ENCODE measurements around the gene KIF15.
A peak's percentile ranks its signal among the peaks of the same experiment; 100 is the strongest.
"Not testable (repeated sequence)": the region's sequence is repeated elsewhere in the genome, so short reads cannot be mapped to it uniquely, and the experiment has no call there.

The KIF15 gene

GRCh38 chr3:44831232-44831631 is 69.6 kb downstream of the KIF15 start:
- DNase-seq, result no peak

GRCh38 chr3:44832032-44832431 is 70.4 kb downstream of the KIF15 start:
- no peak for DNase-seq

DNA sequence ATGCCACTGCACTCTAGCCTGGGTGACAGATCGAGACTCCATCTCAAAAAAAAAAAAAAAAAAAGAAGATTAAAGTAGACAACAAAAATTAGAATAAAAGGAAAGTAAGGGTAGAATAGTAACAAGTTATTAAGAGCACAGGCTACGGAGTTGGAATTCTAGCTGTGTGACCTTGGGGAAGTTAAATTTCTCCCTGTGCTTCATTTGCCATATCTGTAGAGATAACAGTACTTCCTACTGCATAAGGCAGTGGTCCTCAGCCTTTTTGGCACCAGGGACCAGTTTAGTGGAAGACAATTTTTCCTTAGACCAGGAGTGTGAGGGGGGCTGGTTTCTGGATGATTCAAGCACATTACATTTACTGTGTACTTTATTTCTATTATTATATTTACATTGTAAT is 71.4 kb downstream of the KIF15 start:
- DNase-seq, result no peak

DNA sequence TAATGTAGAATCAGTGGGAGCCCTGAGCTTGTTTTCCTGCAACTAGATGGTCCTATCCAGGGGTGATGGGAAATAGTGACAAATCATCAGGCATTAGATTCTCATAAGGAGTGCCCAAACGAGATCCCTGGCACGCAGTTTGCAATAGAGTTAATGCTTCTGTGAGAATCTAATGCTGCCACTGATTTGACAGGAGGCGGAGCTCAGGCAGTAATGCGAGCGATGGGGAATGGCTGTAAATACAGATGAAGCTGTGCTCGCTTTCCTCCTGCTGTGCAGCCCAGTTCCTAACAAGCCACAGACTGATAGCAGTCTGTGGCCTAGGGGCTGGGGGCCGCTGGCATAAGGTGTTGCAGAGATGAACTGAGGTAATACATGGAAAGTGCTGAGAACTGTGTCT is 71.8 kb downstream of the KIF15 start:
- DNase-seq, result no peak

DNA sequence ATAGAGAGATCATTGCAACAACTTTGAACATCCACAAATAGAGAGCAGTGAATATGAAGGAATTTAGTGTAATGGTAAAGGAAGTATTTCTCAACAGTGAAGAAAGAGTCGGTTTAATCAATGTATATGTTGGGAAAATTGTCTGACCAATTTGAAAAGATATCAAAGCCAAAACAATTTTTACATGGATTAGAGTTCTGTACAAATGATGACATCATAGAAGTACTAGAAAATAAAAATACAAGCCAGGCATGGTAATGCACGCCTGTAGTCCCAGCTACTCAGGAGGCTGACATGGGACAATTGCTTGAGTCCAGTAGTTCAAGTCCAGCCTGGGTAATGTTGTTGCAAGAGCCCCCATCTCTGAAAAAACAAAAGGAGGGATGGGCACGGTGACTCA is 74.1 kb downstream of the KIF15 start:
- DNase-seq, result no peak

DNA sequence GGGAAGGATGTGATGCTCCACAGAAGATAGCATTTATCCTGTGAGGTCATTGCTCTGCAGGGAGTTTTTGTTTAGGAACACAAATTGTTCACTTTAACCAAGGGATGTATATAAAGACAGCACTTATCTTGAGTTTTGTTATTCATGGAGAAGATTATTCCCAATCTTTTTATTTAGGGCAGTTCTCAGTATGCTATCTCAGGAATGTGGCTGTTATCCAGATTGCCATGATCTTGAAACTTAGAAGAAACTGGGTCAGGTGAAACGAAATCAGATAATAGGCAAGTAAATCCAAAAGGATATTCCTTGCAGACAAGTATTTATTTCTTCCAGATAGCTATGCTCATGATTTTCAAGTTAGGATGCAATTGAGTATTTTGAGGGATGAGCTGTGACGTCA is 80.8 kb downstream of the KIF15 start:
- DNase-seq, result no peak

GRCh38 chr3:44845528-44846520 is 84.2 kb downstream of the KIF15 start:
- DNase-seq, result no peak

- DNase-seq, result no peak
These were observed 87.0 kb downstream of the KIF15 start for GRCh38 chr3:44848634-44849033.

GRCh38 chr3:44856663-44857062 is 95.1 kb downstream of the KIF15 start:
- not testable (repeated sequence) for DNase-seq

DNA sequence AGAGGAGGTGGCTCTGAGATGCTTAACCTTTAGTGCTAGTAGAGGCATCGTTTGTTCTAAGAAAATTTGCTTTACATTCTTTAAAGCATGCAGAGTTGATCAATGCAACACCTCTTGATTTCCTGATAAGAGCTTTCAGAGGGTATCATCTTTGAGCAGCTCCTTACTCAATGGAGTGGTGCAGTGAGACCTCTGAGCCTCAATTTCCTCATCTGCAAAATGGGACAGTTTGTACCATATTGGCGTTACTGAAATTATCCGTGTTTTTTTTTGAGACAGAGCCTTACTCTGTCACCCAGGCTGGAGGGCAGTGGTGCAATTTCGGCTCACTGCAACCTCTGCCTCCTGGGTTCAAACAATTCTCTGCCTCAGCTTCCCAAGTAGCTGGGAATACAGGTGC is 98.5 kb downstream of the KIF15 start:
- no peak for DNase-seq

- DNase-seq, result peak; percentile 91
These were observed 100.0 kb downstream of the KIF15 start, which contains the start of gene TMEM42 for GRCh38 chr3:44861412-44862225. Gene TMEM42 (plus strand): TSS chr3:44861912. CDS start chr3:44861925, 13 bp downstream.

DNA sequence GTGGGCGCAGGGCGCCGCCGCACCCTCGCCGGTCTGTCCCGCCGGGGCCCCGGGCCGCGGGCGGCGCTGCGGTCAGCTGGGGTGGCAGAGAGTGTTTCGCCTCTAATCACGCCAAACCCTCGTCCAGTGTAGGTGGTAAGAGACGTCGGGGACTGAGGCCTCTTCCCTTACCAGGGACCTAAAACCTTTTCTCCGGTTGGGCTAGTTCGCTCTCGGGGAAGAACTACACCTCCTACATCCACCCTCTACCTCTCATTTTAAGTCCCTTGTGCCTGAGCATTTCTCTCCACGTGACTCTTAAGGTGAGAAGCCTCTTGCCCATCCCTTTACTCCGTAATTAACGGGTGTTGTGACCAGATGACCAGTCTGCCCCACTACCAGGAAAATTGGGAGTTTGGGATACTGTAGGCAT is 100.6 kb downstream of the KIF15 start:
- DNase-seq, result no peak

DNA sequence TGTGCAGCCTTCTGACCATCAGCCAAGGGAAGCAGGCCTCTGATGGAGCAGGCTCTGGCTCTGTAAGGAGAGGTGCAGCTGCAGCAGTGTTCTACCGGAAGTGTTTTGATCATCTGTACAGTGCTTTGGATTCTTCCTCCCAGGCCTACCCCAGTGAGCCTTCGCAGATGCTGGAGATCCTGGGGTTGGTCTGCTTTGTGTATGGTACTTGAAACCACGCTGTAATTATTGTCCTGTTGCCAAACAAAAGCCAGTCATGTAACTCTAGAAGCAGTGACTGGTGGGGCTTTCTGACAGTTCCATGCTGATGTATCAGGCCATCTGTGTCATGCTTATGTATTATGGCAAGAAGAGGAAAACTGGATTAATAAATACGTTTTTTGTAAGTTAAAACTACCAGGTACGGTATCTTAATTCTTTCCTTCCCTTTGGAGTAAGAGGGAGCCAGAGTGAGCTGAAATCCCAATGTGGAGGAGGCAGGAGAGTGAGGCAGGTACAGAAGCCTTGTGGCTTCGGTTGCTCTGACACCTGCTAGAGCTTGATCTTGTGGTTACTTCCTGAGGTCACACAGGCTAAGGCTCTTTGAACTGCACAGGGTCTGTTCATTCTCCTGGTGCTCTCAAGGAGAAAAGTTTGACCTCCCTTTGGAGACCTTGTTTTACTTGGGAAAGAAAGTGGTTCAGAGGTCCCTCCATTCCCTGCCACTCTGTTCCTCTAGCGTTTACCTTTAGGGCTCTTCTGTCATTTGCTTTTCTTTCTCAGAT is 103.9 kb downstream of the KIF15 start:
- no peak for DNase-seq

DNA sequence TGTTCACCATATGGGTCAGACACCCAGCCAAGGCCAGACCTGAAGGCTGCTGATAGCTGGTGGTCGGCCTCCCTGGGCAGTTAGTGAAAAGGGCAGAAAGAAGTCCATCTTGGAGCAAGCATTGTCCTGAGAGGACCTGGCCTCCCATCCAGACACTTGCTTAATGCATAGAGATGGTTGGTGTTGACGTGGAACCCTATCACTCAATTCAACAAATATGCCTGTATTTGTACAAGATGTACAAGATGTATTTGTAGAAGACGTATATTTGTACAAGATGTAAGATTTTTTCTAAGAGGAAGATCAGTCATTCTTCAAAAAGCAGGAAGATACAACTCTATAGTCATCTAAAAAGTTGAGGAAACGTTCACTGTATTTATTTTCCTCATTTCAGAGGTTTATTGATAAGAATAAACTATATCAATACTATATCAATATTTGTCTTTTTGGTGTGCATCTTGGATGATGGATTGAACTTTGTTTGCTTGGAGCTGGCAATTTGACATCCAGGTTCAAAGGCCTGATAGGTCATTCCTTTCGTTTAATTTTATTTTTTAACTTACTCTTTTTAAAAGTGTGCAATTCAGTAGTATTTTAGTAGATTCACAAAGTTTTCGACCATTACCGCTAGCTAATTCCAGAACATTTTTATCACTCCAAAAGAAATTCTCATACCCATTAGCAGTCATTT is 106.0 kb downstream of the KIF15 start:
- no peak for DNase-seq

GRCh38 chr3:44870375-44871061 is 108.9 kb downstream of the KIF15 start:
- DNase-seq, result no peak

GRCh38 chr3:44874308-44874707 is 112.7 kb downstream of the KIF15 start, which contains the start of gene TGM4:
Gene TGM4 (plus strand): TSS chr3:44874608. CDS start chr3:44874679, 71 bp downstream.
- DNase-seq, result no peak

GRCh38 chr3:44875596-44875995 is 114.0 kb downstream of the KIF15 start:
- DNase-seq, result no peak

DNA sequence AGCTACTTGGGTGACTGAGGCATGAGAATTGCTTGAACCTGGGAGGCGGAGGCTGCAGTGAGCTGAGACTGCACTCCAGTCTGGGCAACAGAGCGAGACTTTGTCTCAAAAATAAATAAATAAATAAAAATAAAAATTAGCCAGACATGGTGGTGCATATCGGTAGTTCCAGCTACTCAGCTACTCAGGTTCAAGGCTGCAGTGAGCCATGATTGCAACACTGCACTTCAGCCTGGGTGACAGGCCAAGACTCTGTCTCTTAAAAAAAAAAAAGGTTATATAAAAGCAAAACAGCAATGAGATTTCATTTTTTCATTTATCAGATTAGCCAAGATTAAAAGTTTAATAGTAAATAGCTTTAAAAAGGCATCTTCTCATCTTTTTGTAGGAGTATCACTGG is 115.7 kb downstream of the KIF15 start:
- DNase-seq, result no peak

DNA sequence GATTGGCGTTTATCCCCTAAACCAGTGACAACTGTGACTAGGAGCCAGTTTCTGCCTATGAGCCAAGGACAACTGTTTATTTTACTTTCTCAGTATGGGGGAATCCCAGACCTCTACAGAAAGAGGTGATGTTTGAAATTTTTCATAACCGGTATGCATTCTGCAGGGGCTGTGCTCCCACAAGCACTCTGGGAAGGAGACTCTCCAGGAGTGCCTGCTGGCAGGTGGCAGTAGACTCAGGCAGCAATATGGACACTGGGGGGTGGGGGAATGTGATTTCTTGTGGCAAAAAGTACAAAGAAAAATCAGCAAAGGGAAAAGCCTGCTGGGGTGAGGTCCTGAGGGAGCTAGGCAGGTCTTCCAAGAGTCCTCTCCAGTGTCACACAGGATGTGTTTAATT is 118.7 kb downstream of the KIF15 start:
- DNase-seq, result no peak

- DNase-seq, result no peak
These were observed 121.8 kb downstream of the KIF15 start for GRCh38 chr3:44883213-44883955.

- no peak for DNase-seq
These were observed 122.4 kb downstream of the KIF15 start for GRCh38 chr3:44883999-44884431.
